ENCODE measurements around the gene MTHFD1L. TPM values are rescaled to one million over a fixed set of nuclear protein-coding genes. Genes with fewer than 3 reads are reported as not detected.

Gene MTHFD1L
- total and polyA plus RNA-seq, 9 of the 15 experiments (the other 6 are each of a cell fraction or from before 2014, with no cell fraction given): 20.9 to 128 (median 61.0) TPM

GRCh38 chr6:151036869-151037680, 171.6 kb downstream of the MTHFD1L start (continued):
- TF ChIP-seq AFF4 (CRISPR knock-in tag; IDR thresholded peaks at IDR 0.05): no peak
- no peak for TF ChIP-seq CBX8 (IDR thresholded peaks at IDR 0.05; ENCODE audit: borderline replicate concordance, extremely low read depth, low read depth, low read length, poor library complexity, severe bottlenecking)
- TF ChIP-seq FUS (optimal IDR thresholded peaks at IDR 0.05; ENCODE audit: low read depth, low read length): no peak
- TF ChIP-seq CREM (IDR thresholded peaks at IDR 0.05; ENCODE audit: low read depth): 0 out of 2 replicates have a peak, but pooled peaks have one; percentile 12
- no peak for TF ChIP-seq HNRNPK (IDR thresholded peaks at IDR 0.05; ENCODE audit: low read depth, low read length, poor library complexity, severe bottlenecking)
- no peak for TF ChIP-seq ZNF518B (CRISPR knock-in tag; IDR thresholded peaks at IDR 0.05)
- no peak for TF ChIP-seq NFRKB (IDR thresholded peaks at IDR 0.05; ENCODE audit: low read depth)
- TF ChIP-seq TSHZ1 (CRISPR knock-in tag; IDR thresholded peaks at IDR 0.05): no peak
- TF ChIP-seq RAD21 (CRISPR knock-in tag; conservative IDR thresholded peaks at IDR 0.05 in 1 of 2, IDR thresholded peaks at IDR 0.05 in 1 of 2): no peak
- peak; percentile 44; the same call in 1 of the 2 replicates for TF ChIP-seq ATF7 (IDR thresholded peaks at IDR 0.05)
- no peak for TF ChIP-seq ZNF778 (CRISPR knock-in tag; IDR thresholded peaks at IDR 0.05)
- TF ChIP-seq PCBP2 (IDR thresholded peaks at IDR 0.05; ENCODE audit: low read depth, low read length, poor library complexity, severe bottlenecking): no peak
- 0 out of 2 replicates have a peak, but pooled peaks have one; percentile 12 for TF ChIP-seq MAFK (IDR thresholded peaks at IDR 0.05; ENCODE audit: low read length)

Measured in K562 (cell line).